Measurements from ENCODE around the gene APLNR. TPM values are rescaled to one million over a fixed set of nuclear protein-coding genes. Genes with fewer than 3 reads are reported as not detected.

APLNR gene
- total RNA-seq (0.09 and 0.38 TPM in 2 replicates), polyA plus RNA-seq (0.03 and 0.04 TPM in 2 replicates), polyA minus RNA-seq (0.07 TPM in 1 of 2 replicates, not detected in the other), Bru-seq, nascent RNA (percentile 21 among the genes with signal in this experiment), BruChase-seq, experiment 1, labeled RNA remaining after a 6-hour chase (percentile 14 among the genes with signal in this experiment), BruChase-seq, experiment 2, labeled RNA remaining after a 2-hour chase (not detected)
- 0.01 and 0.04 TPM in 2 replicates for polyA plus RNA-seq (2011; cell fraction: cytosol; rRNA removed)
- 0.09 and 0.17 TPM in 2 replicates for polyA plus RNA-seq (2011; cell fraction: nucleus; rRNA removed)
- polyA plus RNA-seq (2012), result 0.09 and 0.11 TPM in 2 replicates
- not detected for polyA minus RNA-seq (2011; cell fraction: cytosol; rRNA and poly(A)+ RNA removed)
- polyA minus RNA-seq (2011; cell fraction: nucleus; rRNA and poly(A)+ RNA removed), result not detected in 2 replicates
- long read RNA-seq, result 0 reads

GRCh38 chr11:57237204-57237681, at the start of gene APLNR:
TSS of gene APLNR (minus strand) at chr11:57237250. CDS start at chr11:57237004, 246 bp downstream.
- Histone ChIP-seq H3K79me2 (ENCODE audit: control insufficient read depth, insufficient read depth, low read length) (no peaks in the 10 kb centered on the region), H3K27ac (ENCODE audit: insufficient read depth, low read depth, low read length) (no peak within 1 kb of the TSS), H3K4me3 (replicated peaks in 1 of 3; ENCODE audit: insufficient read depth in 1 of 3, low read depth in 1 of 3, low read length in 3 of 3) (no peak within 1 kb of the TSS), H3K9me1 (replicated peaks; ENCODE audit: control insufficient read depth, extremely low read depth, insufficient read depth, low read length) (no peaks in the 10 kb centered on the region), H3K9ac (replicated peaks; ENCODE audit: extremely low read depth, insufficient read depth, low read length) (no peak within 1 kb of the TSS), H2AFZ (ENCODE audit: low read depth, low read length) (no peak within 1 kb of the TSS), H3K27me3 (ENCODE audit: control insufficient read depth in 2 of 2, insufficient read depth in 2 of 2, low read length in 2 of 2) (peaks cover 47 to 53% of the 10 kb centered on the region in 2 experiments), H3K36me3 (ENCODE audit: control insufficient read depth in 2 of 2, extremely low read depth in 1 of 2, insufficient read depth in 2 of 2, low read length in 2 of 2) (no peaks in the 10 kb centered on the region), H3K4me2 (ENCODE audit: insufficient read depth, low read length) (no peak within 1 kb of the TSS), H4K20me1 (replicated peaks; ENCODE audit: control insufficient read depth, extremely low read depth, insufficient read depth, low read length) (no peaks in the 10 kb centered on the region), H3K4me1 (ENCODE audit: control insufficient read depth, extremely low read depth, insufficient read depth, low read length) (no peaks in the 10 kb centered on the region), H3K9me3 (replicated peaks; ENCODE audit: control insufficient read depth, insufficient read depth, low read length) (no peaks in the 10 kb centered on the region)
- no peak for DNase-seq (ENCODE audit: low read depth, low spot score)
- no peak for FAIRE-seq
- POLR2A ChIA-PET, result no interaction called here
- BruUV-seq (replicated peaks), result no TSS peak
- CTCF ChIA-PET, result interaction anchor here (1.0 to 1.5 kb wide), 2 partner anchors 12 to 24 kb away, joined by 3 to 19 read pairs; no protein-coding TSS in a partner anchor
- dilution Hi-C loops (cut with MboI; ENCODE audit: extremely low pct_ligation_motif_present, low sequenced_read_pairs), result no loop called here
- TF ChIP-seq GATA2 (IDR thresholded peaks at IDR 0.05; ENCODE audit: insufficient read depth, insufficient read length, low read depth, low read length) (no peak), MYC (IDR thresholded peaks at IDR 0.05; ENCODE audit: low read depth, low read length) (no peak), JUN (IDR thresholded peaks at IDR 0.05; ENCODE audit: borderline replicate concordance, insufficient read depth, insufficient read length, low read depth) (no peak), FOS (IDR thresholded peaks at IDR 0.05; ENCODE audit: borderline replicate concordance, insufficient read depth, low read length) (no peak), CTCF (IDR thresholded peaks at IDR 0.05; ENCODE audit: extremely low read depth in 1 of 2, insufficient read depth in 1 of 2, low read depth in 1 of 2, low read length in 2 of 2) (no peak), POLR2A (IDR thresholded peaks at IDR 0.05; ENCODE audit: low read depth, low read length) (no peak), POLR2AphosphoS5 (IDR thresholded peaks at IDR 0.05; ENCODE audit: insufficient read depth, low read depth, low read length) (no peak), EZH2 (IDR thresholded peaks at IDR 0.05; ENCODE audit: borderline replicate concordance, low read depth, low read length, severe bottlenecking) (no peak), MAX (IDR thresholded peaks at IDR 0.05; ENCODE audit: insufficient read depth, insufficient read length) (no peak)
- intact Hi-C loops (cut with micrococcal nuclease), result no loop called here
